Measurements from ENCODE around the gene FAM83C.
A peak's percentile ranks its signal among the peaks of the same experiment; 100 is the strongest.

FAM83C gene

GRCh38 chr20:35294293-35294685 is 2.1 kb upstream of the FAM83C start:
- Mint-ChIP-seq H3K4me3 (no peak overlapping the region), H3K27me3 (no peaks in the 10 kb centered on the region), H3K27ac (no peak overlapping the region), H3K36me3 (no peaks in the 10 kb centered on the region), H3K4me1 (no peaks in the 10 kb centered on the region), H3K9me3 (no peaks in the 10 kb centered on the region)

- H3K9me3 Mint-ChIP-seq, result no peaks in the 10 kb centered on the region
- no peaks in the 10 kb centered on the region for H3K27me3 Mint-ChIP-seq
- no peaks in the 10 kb centered on the region for H3K4me1 Mint-ChIP-seq
- H3K27ac Mint-ChIP-seq, result no peak overlapping the region
- H3K36me3 Mint-ChIP-seq, result no peaks in the 10 kb centered on the region
- H3K4me3 Mint-ChIP-seq, result no peak overlapping the region
Measured at GRCh38 chr20:35293303-35294292, 1.4 kb upstream of the FAM83C start.

- Mint-ChIP-seq H3K4me1 (no peaks in the 10 kb centered on the region), H3K27me3 (no peaks in the 10 kb centered on the region), H3K4me3 (no peak overlapping the region), H3K27ac (no peak overlapping the region), H3K36me3 (no peaks in the 10 kb centered on the region), H3K9me3 (no peaks in the 10 kb centered on the region)
Measured at GRCh38 chr20:35292504-35293285, 470 bp upstream of the FAM83C start.

GRCh38 chr20:35290887-35291417 is 1.3 kb downstream of the FAM83C start:
- Mint-ChIP-seq H3K27ac (no peak overlapping the region), H3K27me3 (no peaks in the 10 kb centered on the region), H3K9me3 (no peaks in the 10 kb centered on the region), H3K36me3 (no peaks in the 10 kb centered on the region), H3K4me3 (no peak overlapping the region), H3K4me1 (peaks cover 3% of the 10 kb centered on the region)

GRCh38 chr20:35290186-35290886 is 1.9 kb downstream of the FAM83C start:
- H3K27ac Mint-ChIP-seq, result no peak overlapping the region
- peaks cover 9% of the 10 kb centered on the region for H3K4me1 Mint-ChIP-seq
- no peak overlapping the region for H3K4me3 Mint-ChIP-seq
- no peaks in the 10 kb centered on the region for H3K36me3 Mint-ChIP-seq
- H3K27me3 Mint-ChIP-seq, result no peaks in the 10 kb centered on the region
- no peaks in the 10 kb centered on the region for H3K9me3 Mint-ChIP-seq

GRCh38 chr20:35288325-35289060 is 3.7 kb downstream of the FAM83C start:
- no peak overlapping the region for H3K27ac Mint-ChIP-seq
- no peaks in the 10 kb centered on the region for H3K27me3 Mint-ChIP-seq
- no peaks in the 10 kb centered on the region for H3K9me3 Mint-ChIP-seq
- no peak overlapping the region for H3K4me3 Mint-ChIP-seq
- H3K36me3 Mint-ChIP-seq, result peaks cover 3% of the 10 kb centered on the region
- H3K4me1 Mint-ChIP-seq, result peaks cover 19% of the 10 kb centered on the region

- Mint-ChIP-seq H3K27ac (no peak overlapping the region), H3K9me3 (no peaks in the 10 kb centered on the region), H3K27me3 (no peaks in the 10 kb centered on the region), H3K36me3 (peaks cover 3% of the 10 kb centered on the region), H3K4me1 (peaks cover 23% of the 10 kb centered on the region), H3K4me3 (no peak overlapping the region)
Measured at GRCh38 chr20:35287509-35288324, 4.5 kb downstream of the FAM83C start.

GRCh38 chr20:35286899-35287508 is 5.2 kb downstream of the FAM83C start:
- no peaks in the 10 kb centered on the region for H3K27me3 Mint-ChIP-seq
- H3K36me3 Mint-ChIP-seq, result peaks cover 5% of the 10 kb centered on the region
- no peaks in the 10 kb centered on the region for H3K9me3 Mint-ChIP-seq
- H3K27ac Mint-ChIP-seq, result no peak overlapping the region
- H3K4me1 Mint-ChIP-seq, result peaks cover 27% of the 10 kb centered on the region
- H3K4me3 Mint-ChIP-seq, result no peak overlapping the region

GRCh38 chr20:35286077-35286898 is 5.9 kb downstream of the FAM83C start:
- peaks cover 7% of the 10 kb centered on the region for H3K36me3 Mint-ChIP-seq
- H3K4me1 Mint-ChIP-seq, result peaks cover 30% of the 10 kb centered on the region
- H3K27ac Mint-ChIP-seq, result peak overlapping the region; percentile 64
- H3K27me3 Mint-ChIP-seq, result no peaks in the 10 kb centered on the region
- H3K4me3 Mint-ChIP-seq, result peak overlapping the region; percentile 91
- no peaks in the 10 kb centered on the region for H3K9me3 Mint-ChIP-seq

- Mint-ChIP-seq H3K27me3 (no peaks in the 10 kb centered on the region), H3K4me3 (peak overlapping the region; percentile 91), H3K27ac (peak overlapping the region; percentile 64), H3K36me3 (peaks cover 7% of the 10 kb centered on the region), H3K9me3 (no peaks in the 10 kb centered on the region), H3K4me1 (peaks cover 30% of the 10 kb centered on the region)
Measured at GRCh38 chr20:35285806-35286076, 6.5 kb downstream of the FAM83C start.

GRCh38 chr20:35284992-35285805 is 7.0 kb downstream of the FAM83C start:
- H3K36me3 Mint-ChIP-seq, result peaks cover 9% of the 10 kb centered on the region
- H3K27ac Mint-ChIP-seq, result peak overlapping the region; percentile 97
- H3K4me3 Mint-ChIP-seq, result peak overlapping the region; percentile 91
- no peaks in the 10 kb centered on the region for H3K9me3 Mint-ChIP-seq
- peaks cover 30% of the 10 kb centered on the region for H3K4me1 Mint-ChIP-seq
- H3K27me3 Mint-ChIP-seq, result no peaks in the 10 kb centered on the region

- Mint-ChIP-seq H3K4me3 (peak within 1 kb of the TSS; percentile 91), H3K36me3 (peaks cover 12% of the 10 kb centered on the region), H3K27ac (peak within 1 kb of the TSS; percentile 97), H3K9me3 (no peaks in the 10 kb centered on the region), H3K4me1 (peaks cover 30% of the 10 kb centered on the region), H3K27me3 (no peaks in the 10 kb centered on the region)
Measured at GRCh38 chr20:35284267-35284991, 7.8 kb downstream of the FAM83C start, which contains the start of gene EIF6. Gene EIF6 (minus strand): TSS chr20:35284772. CDS start chr20:35284487, 285 bp downstream.
